ENCODE measurements around the gene UNC13D.

- TF ChIP-seq EZH2 (IDR thresholded peaks at IDR 0.05; ENCODE audit: insufficient read depth, poor library complexity, severe bottlenecking) = no peak
- TF ChIP-seq EZH2phosphoT487 (IDR thresholded peaks at IDR 0.05; ENCODE audit: insufficient read depth, low read depth) = no peak
Measured at GRCh38 chr17:75820094-75821080, 23.8 kb downstream of the UNC13D start.

All from GM23248 (cell line).